Measurements from ENCODE around the gene HSPB7.
A peak's percentile ranks its signal among the peaks of the same experiment; 100 is the strongest.
"Not testable (repeated sequence)": the region's sequence is repeated elsewhere in the genome, so short reads cannot be mapped to it uniquely, and the experiment has no call there.

The HSPB7 gene

GRCh38 chr1:16063226-16063829 is 45.5 kb upstream of the HSPB7 start:
- ChIA-PET CTCF (interaction anchor here (1.7 kb wide), 1 partner anchor 7 kb away, joined by 7 read pairs; no protein-coding TSS in a partner anchor), POLR2A (no interaction called here)
- no peak for TF ChIP-seq CTCF (IDR thresholded peaks at IDR 0.05; ENCODE audit: control extremely low read depth, extremely low read depth, low read depth, missing control alignments)

GRCh38 chr1:16062687-16063075 is 44.8 kb upstream of the HSPB7 start:
- POLR2A ChIA-PET; DNase-seq (ENCODE audit: extremely low spot score); CTCF ChIA-PET: not testable (repeated sequence)

More at GRCh38 chr1:16063226-16063829, 45.5 kb upstream of the HSPB7 start:
- DNase-seq (ENCODE audit: extremely low spot score): no peak

- DNase-seq (ENCODE audit: extremely low spot score); POLR2A ChIA-PET; CTCF ChIA-PET: not testable (repeated sequence)
Measured at GRCh38 chr1:16061989-16062686, 44.3 kb upstream of the HSPB7 start.

GRCh38 chr1:16061266-16061665 is 43.4 kb upstream of the HSPB7 start:
- no peak for TF ChIP-seq CTCF (IDR thresholded peaks at IDR 0.05; ENCODE audit: control extremely low read depth, extremely low read depth, low read depth, missing control alignments)
- no peak for DNase-seq (ENCODE audit: extremely low spot score)
- ChIA-PET CTCF (interaction anchor here (1.1 kb wide), 1 partner anchor 18 kb away, joined by 3 read pairs; no protein-coding TSS in a partner anchor), POLR2A (no interaction called here)

- DNase-seq (ENCODE audit: extremely low spot score); POLR2A ChIA-PET: not testable (repeated sequence)
- CTCF ChIA-PET: interaction anchor here (1.1 to 1.6 kb wide), 4 partner anchors 13 to 49 kb away, joined by 3 to 5 read pairs (median 4); no protein-coding TSS in a partner anchor
Measured at GRCh38 chr1:16058394-16059120, 40.7 kb upstream of the HSPB7 start.

DNA sequence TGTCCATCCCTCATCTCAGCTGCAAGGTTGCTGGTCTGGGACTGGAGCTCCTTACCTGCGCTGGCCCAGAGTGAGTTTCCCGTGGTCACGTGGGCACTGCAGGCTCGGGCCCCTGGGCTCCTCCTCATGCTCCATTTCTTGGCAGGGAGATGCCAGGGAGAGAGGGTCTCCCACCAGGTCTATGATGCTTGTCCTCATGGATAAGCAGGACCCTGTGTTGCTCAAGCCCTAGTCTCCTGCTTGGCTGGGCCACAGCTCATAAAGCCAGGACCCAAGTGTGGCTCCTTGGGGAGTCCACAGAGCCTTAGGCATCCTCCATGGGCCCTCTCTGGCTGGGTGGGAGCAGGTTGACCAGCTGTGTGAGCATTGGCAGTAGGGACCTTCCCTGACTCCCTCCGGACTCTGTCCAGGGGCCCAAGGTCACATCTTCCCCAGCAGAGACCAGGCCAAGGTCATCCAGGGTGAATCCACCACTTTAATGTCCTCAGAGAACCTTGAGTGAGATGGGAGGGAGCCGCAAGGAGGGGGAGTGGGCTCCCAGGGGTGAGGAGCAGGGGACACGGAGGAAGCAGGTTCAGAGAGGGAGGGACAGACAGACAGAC is 39.6 kb upstream of the HSPB7 start:
- DNase-seq (ENCODE audit: extremely low spot score); POLR2A ChIA-PET: not testable (repeated sequence)
- CTCF ChIA-PET: interaction anchor here (0.9 to 1.4 kb wide), 4 partner anchors 12 to 291 kb away, joined by 3 to 4 read pairs (median 4); no protein-coding TSS in a partner anchor

- DNase-seq (ENCODE audit: extremely low spot score); POLR2A ChIA-PET: not testable (repeated sequence)
- CTCF ChIA-PET: interaction anchor here (0.6 to 4.9 kb wide), 11 partner anchors 8 to 290 kb away, joined by 3 to 40 read pairs (median 5); partner anchors contain the start of gene FAM131C
Measured at GRCh38 chr1:16056521-16056912, 38.7 kb upstream of the HSPB7 start.

DNA sequence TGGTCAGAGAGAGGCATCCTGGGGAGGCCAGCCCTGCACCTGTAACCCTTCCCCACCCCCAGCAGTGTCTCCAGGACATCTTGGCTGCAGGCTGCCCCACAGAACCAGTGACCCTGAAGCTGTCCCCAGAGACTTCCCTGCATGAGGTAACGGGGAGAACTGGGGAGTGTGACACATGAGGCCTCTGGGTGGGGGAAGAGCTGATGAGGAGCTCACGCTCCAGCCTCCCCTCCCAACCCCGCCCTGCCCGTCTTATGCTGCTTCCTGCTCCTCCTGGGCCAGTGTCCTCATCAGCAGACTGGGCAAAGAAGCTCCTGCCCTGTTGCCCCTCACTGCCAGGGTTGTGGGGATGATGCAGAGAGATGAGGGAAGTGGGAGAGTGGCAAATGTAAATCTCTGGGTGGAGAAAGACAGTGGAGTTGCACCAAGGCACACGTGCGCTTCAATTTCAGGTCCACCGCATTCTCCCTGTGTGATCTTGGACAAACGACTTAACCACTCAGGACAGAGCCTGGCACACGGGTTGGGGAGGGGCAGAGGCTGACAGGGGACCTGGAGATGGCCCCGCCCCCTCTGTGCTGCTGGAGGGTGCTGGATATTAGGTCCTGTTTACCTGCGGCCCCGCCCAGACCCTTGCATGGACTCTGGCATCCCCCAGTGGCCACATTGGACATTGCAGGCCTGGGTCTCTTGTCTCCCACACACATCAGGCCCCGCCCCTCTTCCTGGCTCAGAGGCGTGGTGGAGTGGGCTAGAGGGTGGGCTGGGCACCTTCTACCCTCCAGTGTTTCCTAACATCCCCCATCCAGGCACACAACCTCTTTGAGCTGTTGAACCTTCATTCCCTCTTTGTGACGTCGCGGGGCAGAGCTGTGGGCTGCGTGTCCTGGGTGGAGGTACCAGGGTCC is 38.0 kb upstream of the HSPB7 start:
- CTCF ChIA-PET: interaction anchor here (0.6 to 4.9 kb wide), 15 partner anchors 8 to 290 kb away, joined by 3 to 40 read pairs (median 4); partner anchors contain the start of gene FAM131C
- peak; percentile 93 for DNase-seq (ENCODE audit: extremely low spot score)
- peak; percentile 98 for TF ChIP-seq CTCF (IDR thresholded peaks at IDR 0.05; ENCODE audit: control extremely low read depth, extremely low read depth, low read depth, missing control alignments)
- POLR2A ChIA-PET: no interaction called here
